SH-SY5Y (cell line): ENCODE results near the gene ANKHD1.

Source experiments
- GATA2 ChIP-seq: IDR thresholded peaks from 2 replicates; pipeline ENCODE4 v1.6.1; 2011; ENCODE audit warnings: mild to moderate bottlenecking, low read depth, low read length
- GATA3 ChIP-seq: IDR thresholded peaks from 2 replicates; pipeline ENCODE4 v1.6.1; 2011; ENCODE audit warnings: low read depth, mild to moderate bottlenecking, low read length, moderate library complexity

GRCh38 chr5:140540227-140540626, 138.6 kb downstream of the ANKHD1 start:
- TF ChIP-seq GATA3: no peak
- no peak for TF ChIP-seq GATA2
